ENCODE measurements around the gene PCDHA2. TPM values are rescaled to one million over a fixed set of nuclear protein-coding genes. Genes with fewer than 3 reads are reported as not detected.
"Not testable (repeated sequence)": the region's sequence is repeated elsewhere in the genome, so short reads cannot be mapped to it uniquely, and the experiment has no call there.

PCDHA2 gene
- total and polyA plus RNA-seq, 2 donors from 2014 or later, result 0.17 to 0.50 TPM

DNA sequence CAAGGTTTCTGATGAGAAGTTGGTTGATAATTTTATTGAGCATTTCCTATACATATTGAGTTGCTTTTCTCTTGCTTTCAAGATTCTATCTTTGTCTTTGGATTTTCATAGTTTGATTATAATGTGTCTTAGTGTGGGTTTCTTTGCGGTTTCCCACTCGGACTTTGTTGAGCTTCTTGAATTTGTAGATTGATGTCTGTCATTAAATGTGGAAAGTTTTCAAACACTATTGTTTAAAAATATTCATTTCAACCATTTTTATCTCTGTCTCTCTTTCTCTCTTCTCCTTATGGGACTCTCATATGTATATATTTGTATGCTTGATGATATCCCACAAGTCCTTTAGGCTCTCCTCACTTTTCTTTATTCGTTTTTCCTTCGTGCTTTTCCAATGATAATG, 27.2 kb upstream of the PCDHA2 start:
- intact Hi-C loops (cut with DNase I), result no loop called here
- Histone ChIP-seq H3K36me3 (ENCODE audit: control insufficient read depth in 2 of 3, insufficient read depth in 3 of 3, low read length in 3 of 3) (no peaks in the 10 kb centered on the region), H3K27ac (ENCODE audit: low read depth in 2 of 2, low read length in 2 of 2) (no peak overlapping the region), H3K9me3 (ENCODE audit: control insufficient read depth in 2 of 3, insufficient read depth in 1 of 3, low read length in 3 of 3) (peaks cover 0 to 71% (median 21%) of the 10 kb centered on the region in 3 donors), H3K27me3 (ENCODE audit: control insufficient read depth, insufficient read depth, low read length) (no peaks in the 10 kb centered on the region), H3K9ac (ENCODE audit: low read length in 3 of 3) (no peak overlapping the region), H3K4me1 (ENCODE audit: control insufficient read depth in 2 of 3, insufficient read depth in 2 of 3, low read depth in 1 of 3, low read length in 3 of 3) (no peaks in the 10 kb centered on the region), H3K4me3 (ENCODE audit: low read length in 3 of 3) (no peak overlapping the region)
- DNase-seq, result no peak
- TF ChIP-seq, protein P1, sequence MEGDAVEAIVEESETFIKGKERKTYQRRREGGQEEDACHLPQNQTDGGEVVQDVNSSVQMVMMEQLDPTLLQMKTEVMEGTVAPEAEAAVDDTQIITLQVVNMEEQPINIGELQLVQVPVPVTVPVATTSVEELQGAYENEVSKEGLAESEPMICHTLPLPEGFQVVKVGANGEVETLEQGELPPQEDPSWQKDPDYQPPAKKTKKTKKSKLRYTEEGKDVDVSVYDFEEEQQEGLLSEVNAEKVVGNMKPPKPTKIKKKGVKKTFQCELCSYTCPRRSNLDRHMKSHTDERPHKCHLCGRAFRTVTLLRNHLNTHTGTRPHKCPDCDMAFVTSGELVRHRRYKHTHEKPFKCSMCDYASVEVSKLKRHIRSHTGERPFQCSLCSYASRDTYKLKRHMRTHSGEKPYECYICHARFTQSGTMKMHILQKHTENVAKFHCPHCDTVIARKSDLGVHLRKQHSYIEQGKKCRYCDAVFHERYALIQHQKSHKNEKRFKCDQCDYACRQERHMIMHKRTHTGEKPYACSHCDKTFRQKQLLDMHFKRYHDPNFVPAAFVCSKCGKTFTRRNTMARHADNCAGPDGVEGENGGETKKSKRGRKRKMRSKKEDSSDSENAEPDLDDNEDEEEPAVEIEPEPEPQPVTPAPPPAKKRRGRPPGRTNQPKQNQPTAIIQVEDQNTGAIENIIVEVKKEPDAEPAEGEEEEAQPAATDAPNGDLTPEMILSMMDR (IDR thresholded peaks at IDR 0.05; ENCODE audit: borderline replicate concordance, extremely low read depth, insufficient read depth), result no peak
- FAIRE-seq, result no peak

- no peak for FAIRE-seq
- Histone ChIP-seq H3K9ac (ENCODE audit: low read length in 3 of 3) (no peak overlapping the region), H3K9me3 (ENCODE audit: control insufficient read depth in 2 of 3, insufficient read depth in 1 of 3, low read length in 3 of 3) (peaks cover 0 to 38% (median 8%) of the 10 kb centered on the region in 3 donors), H3K4me1 (ENCODE audit: control insufficient read depth in 2 of 3, insufficient read depth in 2 of 3, low read depth in 1 of 3, low read length in 3 of 3) (no peaks in the 10 kb centered on the region), H3K27ac (ENCODE audit: low read depth in 2 of 2, low read length in 2 of 2) (no peak overlapping the region), H3K4me3 (ENCODE audit: low read length in 3 of 3) (no peak overlapping the region), H3K36me3 (ENCODE audit: control insufficient read depth in 2 of 3, insufficient read depth in 3 of 3, low read length in 3 of 3) (no peaks in the 10 kb centered on the region), H3K27me3 (ENCODE audit: control insufficient read depth, insufficient read depth, low read length) (no peaks in the 10 kb centered on the region)
- intact Hi-C loops (cut with DNase I), result no loop called here
- TF ChIP-seq, protein P1 (IDR thresholded peaks at IDR 0.05; ENCODE audit: borderline replicate concordance, extremely low read depth, insufficient read depth), result no peak
- DNase-seq, result no peak
Measured at GRCh38 chr5:140780512-140780911, 14.1 kb upstream of the PCDHA2 start.

DNA sequence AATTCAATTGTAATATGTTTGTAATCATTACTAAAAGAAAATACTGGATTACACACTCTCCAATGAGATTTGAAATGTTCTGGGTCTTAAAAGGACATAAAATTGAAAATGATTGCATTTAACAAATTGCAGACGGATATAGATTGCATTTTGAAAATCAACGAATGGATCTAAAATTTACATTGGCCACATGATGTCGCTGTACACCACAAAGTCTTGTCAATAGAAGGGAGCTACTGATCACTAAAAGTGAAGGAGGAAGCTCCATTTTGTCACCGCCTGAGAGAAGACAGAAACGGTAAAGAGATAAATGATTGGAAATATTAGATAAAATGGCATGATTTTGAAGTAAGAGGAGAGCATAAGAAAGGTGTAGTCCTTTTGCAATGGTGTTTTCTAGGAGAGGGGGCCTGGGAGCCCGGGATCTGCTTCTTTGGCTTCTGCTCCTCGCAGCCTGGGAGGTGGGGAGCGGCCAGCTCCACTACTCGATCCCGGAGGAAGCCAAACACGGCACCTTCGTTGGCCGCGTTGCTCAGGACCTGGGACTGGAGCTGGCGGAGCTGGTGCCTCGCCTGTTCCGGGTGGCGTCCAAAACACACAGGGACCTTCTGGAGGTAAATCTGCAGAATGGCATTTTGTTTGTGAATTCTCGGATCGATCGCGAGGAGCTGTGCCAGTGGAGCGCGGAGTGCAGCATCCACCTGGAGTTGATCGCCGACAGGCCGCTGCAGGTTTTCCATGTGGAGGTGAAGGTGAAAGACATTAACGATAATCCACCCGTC, 8.6 kb upstream of the PCDHA2 start, which contains the start of gene PCDHA1:
PCDHA1 (plus strand) TSS at position 236 of the 782 bp plus-strand sequence.
- intact Hi-C loops (cut with DNase I), result no loop called here
- H3K27ac ChIP-seq (ENCODE audit: low read depth in 2 of 2, low read length in 2 of 2), result no peak within 1 kb of the TSS
- no peak for DNase-seq
- no peak within 1 kb of the TSS for H3K4me3 ChIP-seq (ENCODE audit: low read length in 3 of 3)
- FAIRE-seq, result no peak
- H3K9ac ChIP-seq (ENCODE audit: low read length in 3 of 3), result no peak within 1 kb of the TSS
- no peaks in the 10 kb centered on the region for H3K4me1 ChIP-seq (ENCODE audit: control insufficient read depth in 2 of 3, insufficient read depth in 2 of 3, low read depth in 1 of 3, low read length in 3 of 3)
- TF ChIP-seq, protein P1 (IDR thresholded peaks at IDR 0.05; ENCODE audit: borderline replicate concordance, extremely low read depth, insufficient read depth), result no peak
- H3K36me3 ChIP-seq (ENCODE audit: control insufficient read depth in 2 of 3, insufficient read depth in 3 of 3, low read length in 3 of 3), result no peaks in the 10 kb centered on the region
- H3K27me3 ChIP-seq (ENCODE audit: control insufficient read depth, insufficient read depth, low read length), result no peaks in the 10 kb centered on the region
- H3K9me3 ChIP-seq (ENCODE audit: control insufficient read depth in 2 of 3, insufficient read depth in 1 of 3, low read length in 3 of 3), result peaks cover 0 to 52% (median 27%) of the 10 kb centered on the region in 3 donors

DNA sequence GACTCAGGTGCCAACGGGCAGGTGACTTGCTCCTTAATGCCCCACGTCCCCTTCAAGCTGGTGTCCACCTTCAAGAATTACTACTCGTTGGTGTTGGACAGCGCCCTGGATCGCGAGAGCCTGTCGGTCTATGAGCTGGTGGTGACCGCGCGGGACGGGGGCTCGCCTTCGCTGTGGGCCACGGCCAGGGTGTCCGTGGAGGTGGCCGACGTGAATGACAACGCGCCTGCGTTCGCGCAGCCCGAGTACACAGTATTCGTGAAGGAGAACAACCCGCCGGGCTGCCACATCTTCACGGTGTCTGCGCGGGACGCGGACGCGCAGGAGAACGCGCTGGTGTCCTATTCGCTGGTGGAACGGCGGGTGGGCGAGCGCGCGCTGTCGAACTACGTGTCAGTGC, 7.2 kb upstream of the PCDHA2 start:
- H3K9me3 ChIP-seq (ENCODE audit: control insufficient read depth in 2 of 3, insufficient read depth in 1 of 3, low read length in 3 of 3), result peaks cover 0 to 47% (median 27%) of the 10 kb centered on the region in 3 donors
- intact Hi-C loops (cut with DNase I), result not testable (repeated sequence)

DNA sequence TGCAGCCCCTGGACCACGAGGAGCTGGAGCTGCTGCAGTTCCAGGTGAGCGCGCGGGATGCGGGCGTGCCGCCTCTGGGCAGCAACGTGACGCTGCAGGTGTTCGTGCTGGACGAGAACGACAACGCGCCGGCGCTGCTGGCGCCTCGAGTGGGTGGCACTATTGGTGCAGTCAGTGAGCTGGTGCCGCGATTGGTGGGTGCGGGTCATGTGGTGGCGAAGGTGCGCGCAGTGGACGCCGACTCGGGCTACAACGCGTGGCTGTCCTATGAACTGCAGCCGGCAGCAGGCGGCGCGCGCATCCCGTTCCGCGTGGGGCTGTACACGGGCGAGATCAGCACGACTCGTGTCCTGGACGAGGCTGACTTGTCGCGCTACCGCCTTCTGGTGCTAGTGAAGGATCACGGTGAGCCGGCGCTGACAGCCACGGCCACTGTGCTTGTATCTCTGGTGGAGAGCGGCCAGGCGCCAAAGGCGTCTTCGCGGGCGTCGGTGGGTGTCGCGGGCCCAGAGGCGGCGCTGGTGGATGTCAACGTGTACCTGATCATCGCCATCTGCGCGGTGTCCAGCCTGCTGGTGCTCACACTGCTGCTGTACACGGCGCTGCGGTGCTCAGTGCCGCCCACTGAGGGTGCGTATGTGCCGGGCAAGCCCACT, 6.7 kb upstream of the PCDHA2 start:
- H3K36me3 ChIP-seq (ENCODE audit: control insufficient read depth in 2 of 3, insufficient read depth in 3 of 3, low read length in 3 of 3); H3K9ac ChIP-seq (ENCODE audit: low read length in 3 of 3); H3K4me1 ChIP-seq (ENCODE audit: control insufficient read depth in 2 of 3, insufficient read depth in 2 of 3, low read depth in 1 of 3, low read length in 3 of 3); H3K27me3 ChIP-seq (ENCODE audit: control insufficient read depth, insufficient read depth, low read length); H3K4me3 ChIP-seq (ENCODE audit: low read length in 3 of 3); intact Hi-C loops (cut with DNase I); FAIRE-seq; DNase-seq; H3K27ac ChIP-seq (ENCODE audit: low read depth in 2 of 2, low read length in 2 of 2): not testable (repeated sequence)
- H3K9me3 ChIP-seq (ENCODE audit: control insufficient read depth in 2 of 3, insufficient read depth in 1 of 3, low read length in 3 of 3), result peaks cover 0 to 43% (median 23%) of the 10 kb centered on the region in 3 donors

More for the DNA sequence above, 7.2 kb upstream of the PCDHA2 start:
- not testable (repeated sequence) for H3K4me1 ChIP-seq (ENCODE audit: control insufficient read depth in 2 of 3, insufficient read depth in 2 of 3, low read depth in 1 of 3, low read length in 3 of 3); H3K9ac ChIP-seq (ENCODE audit: low read length in 3 of 3); H3K36me3 ChIP-seq (ENCODE audit: control insufficient read depth in 2 of 3, insufficient read depth in 3 of 3, low read length in 3 of 3); H3K27me3 ChIP-seq (ENCODE audit: control insufficient read depth, insufficient read depth, low read length); FAIRE-seq; H3K4me3 ChIP-seq (ENCODE audit: low read length in 3 of 3); H3K27ac ChIP-seq (ENCODE audit: low read depth in 2 of 2, low read length in 2 of 2)
- DNase-seq, result peak in 1 of 5 donors; percentile 65

Data from kidney (tissue), 14 donors.